ENCODE results near the gene MALRD1.

The MALRD1 gene

DNA sequence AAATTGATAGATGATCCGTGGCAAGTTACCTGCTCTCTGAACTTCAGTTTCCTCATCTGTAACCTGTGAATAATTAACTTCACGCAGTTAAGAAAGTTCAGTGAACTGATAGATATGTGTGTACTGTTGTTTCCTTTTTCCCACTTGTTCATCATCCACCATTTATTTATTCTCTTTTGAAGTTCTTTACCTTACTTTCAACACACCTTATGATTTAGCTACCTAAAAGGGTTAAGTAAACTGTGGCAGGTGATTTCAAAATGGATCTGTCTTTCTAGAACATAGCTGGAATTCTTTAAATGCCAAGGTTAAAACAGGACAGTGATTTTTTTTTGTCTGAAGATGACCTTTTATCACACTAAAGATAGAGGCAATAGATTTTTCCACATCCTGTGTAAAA, 27.4 kb upstream of the MALRD1 start:
- Histone ChIP-seq H3K23ac (ENCODE audit: low read length) (no peak overlapping the region), H3K9ac (ENCODE audit: low read length) (no peak overlapping the region), H3K18ac (ENCODE audit: low read length) (no peak overlapping the region), H3K4ac (ENCODE audit: low read depth, low read length) (no peak overlapping the region), H3K4me1 (ENCODE audit: control insufficient read depth, low read depth, low read length) (no peaks in the 10 kb centered on the region), H3K79me2 (ENCODE audit: control insufficient read depth, insufficient read depth, low read length) (no peaks in the 10 kb centered on the region), H3K79me1 (ENCODE audit: low read length) (no peaks in the 10 kb centered on the region), H3K36me3 (ENCODE audit: control insufficient read depth, insufficient read depth, low read length) (no peaks in the 10 kb centered on the region), H4K5ac (ENCODE audit: low read length) (no peak overlapping the region), H2AK5ac (ENCODE audit: low read length) (no peak overlapping the region), H3K4me2 (ENCODE audit: low read length) (no peak overlapping the region), H2BK120ac (ENCODE audit: low read depth, low read length) (no peak overlapping the region), H3K27me3 (ENCODE audit: insufficient read depth, low read length, poor library complexity) (no peaks in the 10 kb centered on the region), H3K4me3 (ENCODE audit: low read length) (no peak overlapping the region), H2BK15ac (replicated peaks; ENCODE audit: low read depth) (no peak overlapping the region), H4K8ac (ENCODE audit: low read depth, low read length) (no peak overlapping the region), H2BK5ac (ENCODE audit: low read length) (no peak overlapping the region), H3K56ac (ENCODE audit: low read length) (no peak overlapping the region), H3K27ac (ENCODE audit: low read depth, low read length) (no peak overlapping the region)
- no peak for DNase-seq
- no CpG with 5 or more reads among the region's 2 CpGs for WGBS (ENCODE audit: extremely low coverage, insufficient coverage, low lambda C conversion rate)

DNA sequence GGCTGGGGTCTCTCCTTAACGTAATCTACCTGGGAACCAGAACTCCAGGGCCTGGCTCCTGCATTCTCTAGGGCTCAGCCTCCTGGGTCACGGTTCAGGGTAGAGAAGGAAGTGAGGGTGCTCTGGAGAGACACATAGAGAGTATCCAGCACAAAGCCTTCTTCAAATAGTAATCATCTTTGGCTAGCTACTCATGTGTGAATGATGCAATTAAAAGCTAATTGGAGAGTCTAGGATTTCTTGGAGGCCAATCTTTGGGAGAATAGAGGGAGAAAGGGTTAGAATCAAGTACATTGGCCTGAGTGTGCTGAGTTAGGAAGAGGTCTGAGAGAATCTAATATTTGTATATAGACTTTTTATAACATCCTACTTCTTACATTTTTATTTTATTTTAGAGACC, 24.0 kb upstream of the MALRD1 start:
- Histone ChIP-seq H4K5ac (ENCODE audit: low read length) (no peak overlapping the region), H3K4me1 (ENCODE audit: control insufficient read depth, low read depth, low read length) (no peaks in the 10 kb centered on the region), H2BK120ac (ENCODE audit: low read depth, low read length) (no peak overlapping the region), H2BK5ac (ENCODE audit: low read length) (no peak overlapping the region), H3K56ac (ENCODE audit: low read length) (no peak overlapping the region), H3K79me1 (ENCODE audit: low read length) (no peaks in the 10 kb centered on the region), H3K4me3 (ENCODE audit: low read length) (no peak overlapping the region), H3K4ac (ENCODE audit: low read depth, low read length) (no peak overlapping the region), H4K8ac (ENCODE audit: low read depth, low read length) (no peak overlapping the region), H3K9ac (ENCODE audit: low read length) (no peak overlapping the region), H3K79me2 (ENCODE audit: control insufficient read depth, insufficient read depth, low read length) (no peaks in the 10 kb centered on the region), H3K27ac (ENCODE audit: low read depth, low read length) (no peak overlapping the region), H3K18ac (ENCODE audit: low read length) (no peak overlapping the region), H3K36me3 (ENCODE audit: control insufficient read depth, insufficient read depth, low read length) (no peaks in the 10 kb centered on the region), H3K4me2 (ENCODE audit: low read length) (no peak overlapping the region), H3K23ac (ENCODE audit: low read length) (no peak overlapping the region), H3K27me3 (ENCODE audit: insufficient read depth, low read length, poor library complexity) (no peaks in the 10 kb centered on the region), H2BK15ac (replicated peaks; ENCODE audit: low read depth) (no peak overlapping the region), H2AK5ac (ENCODE audit: low read length) (no peak overlapping the region)
- DNase-seq: no peak
- WGBS (ENCODE audit: extremely low coverage, insufficient coverage, low lambda C conversion rate): no CpG with 5 or more reads among the region's 2 CpGs

GRCh38 chr10:19031763-19032162, 16.8 kb upstream of the MALRD1 start:
- Histone ChIP-seq H3K27ac (ENCODE audit: low read depth, low read length) (no peak overlapping the region), H3K18ac (ENCODE audit: low read length) (no peak overlapping the region), H2AK5ac (ENCODE audit: low read length) (no peak overlapping the region), H3K36me3 (ENCODE audit: control insufficient read depth, insufficient read depth, low read length) (no peaks in the 10 kb centered on the region), H3K4me3 (ENCODE audit: low read length) (no peak overlapping the region), H2BK15ac (replicated peaks; ENCODE audit: low read depth) (no peak overlapping the region), H4K5ac (ENCODE audit: low read length) (no peak overlapping the region), H3K4me2 (ENCODE audit: low read length) (no peak overlapping the region), H3K79me1 (ENCODE audit: low read length) (no peaks in the 10 kb centered on the region), H3K56ac (ENCODE audit: low read length) (no peak overlapping the region), H3K27me3 (ENCODE audit: insufficient read depth, low read length, poor library complexity) (no peaks in the 10 kb centered on the region), H3K9ac (ENCODE audit: low read length) (no peak overlapping the region), H3K4ac (ENCODE audit: low read depth, low read length) (no peak overlapping the region), H2BK5ac (ENCODE audit: low read length) (no peak overlapping the region), H3K79me2 (ENCODE audit: control insufficient read depth, insufficient read depth, low read length) (no peaks in the 10 kb centered on the region), H3K4me1 (ENCODE audit: control insufficient read depth, low read depth, low read length) (no peaks in the 10 kb centered on the region), H3K23ac (ENCODE audit: low read length) (no peak overlapping the region), H2BK120ac (ENCODE audit: low read depth, low read length) (no peak overlapping the region), H4K8ac (ENCODE audit: low read depth, low read length) (no peak overlapping the region)
- WGBS (ENCODE audit: extremely low coverage, insufficient coverage, low lambda C conversion rate): no CpG with 5 or more reads among the region's 2 CpGs
- no peak for DNase-seq

GRCh38 chr10:19033741-19034140, 14.9 kb upstream of the MALRD1 start:
- Histone ChIP-seq H3K79me1 (ENCODE audit: low read length) (no peaks in the 10 kb centered on the region), H4K8ac (ENCODE audit: low read depth, low read length) (no peak overlapping the region), H2BK5ac (ENCODE audit: low read length) (no peak overlapping the region), H3K4me2 (ENCODE audit: low read length) (no peak overlapping the region), H3K23ac (ENCODE audit: low read length) (no peak overlapping the region), H3K4me1 (ENCODE audit: control insufficient read depth, low read depth, low read length) (no peaks in the 10 kb centered on the region), H3K4me3 (ENCODE audit: low read length) (no peak overlapping the region), H2AK5ac (ENCODE audit: low read length) (no peak overlapping the region), H3K9ac (ENCODE audit: low read length) (no peak overlapping the region), H2BK15ac (replicated peaks; ENCODE audit: low read depth) (no peak overlapping the region), H3K27me3 (ENCODE audit: insufficient read depth, low read length, poor library complexity) (no peaks in the 10 kb centered on the region), H4K5ac (ENCODE audit: low read length) (no peak overlapping the region), H3K56ac (ENCODE audit: low read length) (no peak overlapping the region), H3K27ac (ENCODE audit: low read depth, low read length) (no peak overlapping the region), H3K4ac (ENCODE audit: low read depth, low read length) (no peak overlapping the region), H2BK120ac (ENCODE audit: low read depth, low read length) (no peak overlapping the region), H3K36me3 (ENCODE audit: control insufficient read depth, insufficient read depth, low read length) (no peaks in the 10 kb centered on the region), H3K18ac (ENCODE audit: low read length) (no peak overlapping the region), H3K79me2 (ENCODE audit: control insufficient read depth, insufficient read depth, low read length) (no peaks in the 10 kb centered on the region)
- no peak for DNase-seq
- WGBS (ENCODE audit: extremely low coverage, insufficient coverage, low lambda C conversion rate): no CpG with 5 or more reads among the region's 1 CpG

DNA sequence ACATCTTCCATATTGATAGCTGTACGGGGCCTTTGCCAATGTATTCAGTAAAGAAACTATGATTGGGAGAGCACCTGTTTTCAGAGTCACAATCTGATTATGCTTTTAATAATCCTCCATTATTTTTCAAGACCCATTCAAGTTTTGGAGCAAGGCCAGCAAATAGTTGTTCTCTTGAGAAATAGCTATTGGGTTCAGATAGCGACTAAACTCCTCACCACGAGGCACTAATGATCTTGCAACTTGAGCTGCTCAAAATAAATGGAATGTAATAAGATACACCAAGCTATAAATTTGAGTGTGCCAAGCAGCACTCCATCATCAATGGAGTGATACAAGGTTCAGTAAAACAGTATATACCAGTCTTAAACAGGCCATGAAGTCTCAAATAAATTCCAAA, 7.4 kb upstream of the MALRD1 start:
- Histone ChIP-seq H3K18ac (ENCODE audit: low read length) (no peak overlapping the region), H2BK15ac (replicated peaks; ENCODE audit: low read depth) (no peak overlapping the region), H3K23ac (ENCODE audit: low read length) (no peak overlapping the region), H3K4me3 (ENCODE audit: low read length) (no peak overlapping the region), H3K4me2 (ENCODE audit: low read length) (no peak overlapping the region), H3K36me3 (ENCODE audit: control insufficient read depth, insufficient read depth, low read length) (no peaks in the 10 kb centered on the region), H3K79me1 (ENCODE audit: low read length) (no peaks in the 10 kb centered on the region), H3K27ac (ENCODE audit: low read depth, low read length) (no peak overlapping the region), H2AK5ac (ENCODE audit: low read length) (no peak overlapping the region), H3K56ac (ENCODE audit: low read length) (no peak overlapping the region), H3K79me2 (ENCODE audit: control insufficient read depth, insufficient read depth, low read length) (no peaks in the 10 kb centered on the region), H3K4ac (ENCODE audit: low read depth, low read length) (no peak overlapping the region), H3K9ac (ENCODE audit: low read length) (no peak overlapping the region), H4K5ac (ENCODE audit: low read length) (no peak overlapping the region), H2BK120ac (ENCODE audit: low read depth, low read length) (no peak overlapping the region), H2BK5ac (ENCODE audit: low read length) (no peak overlapping the region), H3K27me3 (ENCODE audit: insufficient read depth, low read length, poor library complexity) (no peaks in the 10 kb centered on the region), H3K4me1 (ENCODE audit: control insufficient read depth, low read depth, low read length) (no peaks in the 10 kb centered on the region), H4K8ac (ENCODE audit: low read depth, low read length) (no peak overlapping the region)
- DNase-seq: no peak
- no CpG with 5 or more reads among the region's 3 CpGs for WGBS (ENCODE audit: extremely low coverage, insufficient coverage, low lambda C conversion rate)

DNA sequence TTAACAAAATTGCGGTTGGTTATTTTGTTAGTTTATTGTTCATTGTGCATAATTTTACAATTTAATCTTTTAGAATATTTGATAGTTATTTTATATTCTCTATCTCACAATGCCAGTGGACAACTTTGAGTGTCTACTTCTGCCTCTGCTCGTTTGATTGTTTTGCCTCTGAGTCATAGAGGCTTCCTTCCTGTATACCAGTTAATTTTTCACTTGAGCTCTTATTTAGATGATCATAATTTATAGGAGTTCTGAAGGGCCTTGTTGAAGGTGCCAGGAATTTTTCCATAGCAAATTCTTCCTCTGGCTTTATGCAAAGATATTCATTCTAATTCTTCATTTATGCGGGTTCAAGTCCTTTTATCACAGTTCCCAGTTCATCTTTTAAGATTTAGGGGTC, 5.2 kb upstream of the MALRD1 start:
- WGBS (ENCODE audit: extremely low coverage, insufficient coverage, low lambda C conversion rate): no CpG with 5 or more reads among the region's 3 CpGs
- H3K4me1 ChIP-seq (ENCODE audit: control insufficient read depth, low read depth, low read length): no peaks in the 10 kb centered on the region
- no peak overlapping the region for H4K5ac ChIP-seq (ENCODE audit: low read length)
- H2BK15ac ChIP-seq (replicated peaks; ENCODE audit: low read depth): no peak overlapping the region
- no peak overlapping the region for H3K4me3 ChIP-seq (ENCODE audit: low read length)
- H3K27me3 ChIP-seq (ENCODE audit: insufficient read depth, low read length, poor library complexity): no peaks in the 10 kb centered on the region
- DNase-seq: no peak
- H3K18ac ChIP-seq (ENCODE audit: low read length): no peak overlapping the region
- H3K9ac ChIP-seq (ENCODE audit: low read length): no peak overlapping the region
- H3K56ac ChIP-seq (ENCODE audit: low read length): no peak overlapping the region
- H3K4me2 ChIP-seq (ENCODE audit: low read length): no peak overlapping the region
- no peak overlapping the region for H3K23ac ChIP-seq (ENCODE audit: low read length)
- no peak overlapping the region for H3K4ac ChIP-seq (ENCODE audit: low read depth, low read length)
- no peak overlapping the region for H4K8ac ChIP-seq (ENCODE audit: low read depth, low read length)
- H3K36me3 ChIP-seq (ENCODE audit: control insufficient read depth, insufficient read depth, low read length): no peaks in the 10 kb centered on the region
- H3K79me2 ChIP-seq (ENCODE audit: control insufficient read depth, insufficient read depth, low read length): no peaks in the 10 kb centered on the region
- H2BK5ac ChIP-seq (ENCODE audit: low read length): no peak overlapping the region
- H3K79me1 ChIP-seq (ENCODE audit: low read length): no peaks in the 10 kb centered on the region
- H2AK5ac ChIP-seq (ENCODE audit: low read length): no peak overlapping the region
- H2BK120ac ChIP-seq (ENCODE audit: low read depth, low read length): no peak overlapping the region
- no peak overlapping the region for H3K27ac ChIP-seq (ENCODE audit: low read depth, low read length)

Data from mesendoderm (in vitro differentiated cells).